Activated CD8-positive, alpha-beta T cell treated with anti-CD3 and anti-CD28 coated beads for 36 hours (primary cell): ENCODE results near the gene COL5A3. TPM values are rescaled to one million over a fixed set of nuclear protein-coding genes. Genes with fewer than 3 reads are reported as not detected.

ENCODE experiments used
- ATAC-seq: fragments of 200-7000 bp; cut with Tn5 transposase; one replicate; pipeline ENCODE4 v1.10.0; 2021; ENCODE audit warnings: mild to moderate bottlenecking, moderate library complexity
- CTCF ChIA-PET: fragments of 350-600 bp; sonication (Branson Sonifier 250); formaldehyde crosslinking; loops from one replicate; lab custom pipeline; 2021; ENCODE audit warnings: antibody characterized with exemption; lab: Charles Lee
- POLR2A ChIA-PET: fragments of 350-600 bp; sonication (Branson Sonifier 250); formaldehyde crosslinking; loops from one replicate; lab custom pipeline; 2021; ENCODE audit warnings: antibody characterized with exemption; lab: Charles Lee
- DNase-seq: peaks from one replicate; pipeline ENCODE4 v3.0.0-alpha.2; 2020
- H3K27ac Mint-ChIP-seq: one replicate; pipeline ENCODE4 v1.8.0; 2021; ENCODE audit warnings: mild to moderate bottlenecking, mixed read lengths
- H3K27me3 Mint-ChIP-seq: one replicate; pipeline ENCODE4 v1.8.0; 2021; ENCODE audit warnings: mixed read lengths
- H3K36me3 Mint-ChIP-seq: one replicate; pipeline ENCODE4 v1.8.0; 2021; ENCODE audit warnings: low read depth, mixed read lengths
- H3K4me1 Mint-ChIP-seq: one replicate; pipeline ENCODE4 v1.8.0; 2021; ENCODE audit warnings: low read depth, mixed read lengths
- H3K4me3 Mint-ChIP-seq: one replicate; pipeline ENCODE4 v1.8.0; 2021; ENCODE audit warnings: mild to moderate bottlenecking, moderate library complexity, mixed read lengths
- H3K9me3 Mint-ChIP-seq: one replicate; pipeline ENCODE4 v1.8.0; 2021; ENCODE audit warnings: mixed read lengths
- CTCF ChIP-seq: fragments of 200-600 bp; IDR thresholded peaks from one replicate; pipeline ENCODE4 v1.8.0; 2022; ENCODE audit warnings: antibody characterized with exemption, mild to moderate bottlenecking
- intact Hi-C: fragments of 100-400 bp; cut with micrococcal nuclease; formaldehyde crosslinking; loops from one replicate; pipeline ENCODE4 v1.10.0; 2022
- total RNA-seq, 2 experiments: library from RNA; stranded (reverse); gene quantifications; one replicate each; pipeline ENCODE4 v1.2.3, GENCODE V29; 2021

Gene COL5A3
- total RNA-seq, 2 experiments from 2014 or later, result 2.7 to 2.8 TPM

DNA sequence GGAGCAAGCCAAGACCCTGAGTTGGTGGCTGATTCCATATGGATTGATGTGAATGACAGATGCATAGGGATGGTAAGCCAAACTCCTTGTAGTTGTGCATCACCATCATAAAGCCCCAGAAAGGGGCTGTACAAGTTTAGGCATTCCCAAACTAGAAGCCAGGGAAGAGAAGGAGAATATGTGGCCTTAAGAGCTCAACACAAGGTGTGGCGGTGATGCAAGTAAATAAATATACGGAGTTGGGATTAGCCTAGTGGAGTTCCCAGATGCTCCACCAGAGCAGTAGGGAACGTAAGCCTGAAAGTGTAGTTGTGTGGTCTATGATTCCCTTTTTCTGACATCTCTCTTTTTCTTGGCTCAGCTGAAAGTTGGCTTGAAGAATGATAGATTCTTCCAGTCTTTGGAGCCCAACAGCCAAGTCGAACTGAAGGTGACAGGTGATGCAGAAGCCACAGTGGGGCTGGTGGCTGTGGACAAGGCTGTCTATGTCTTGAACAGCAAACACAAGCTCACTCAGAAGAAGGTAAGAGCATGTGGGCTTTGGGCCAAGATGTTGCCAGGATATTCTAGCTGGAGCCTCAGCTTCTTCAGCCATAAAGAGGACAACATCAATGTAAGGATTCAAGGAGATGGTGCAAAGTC, 33.1 kb upstream of the COL5A3 start:
- ATAC-seq (no peak), DNase-seq (no peak)
- ChIA-PET CTCF (interaction anchor here (0.7 to 2.9 kb wide), 3 partner anchors 16 to 112 kb away, joined by 3 to 10 read pairs (median 4); no protein-coding TSS in a partner anchor), POLR2A (no interaction called here)
- Mint-ChIP-seq H3K27ac (no peak overlapping the region), H3K9me3 (peaks cover 18% of the 10 kb centered on the region), H3K36me3 (no peaks in the 10 kb centered on the region), H3K4me1 (no peaks in the 10 kb centered on the region), H3K27me3 (peaks cover 21% of the 10 kb centered on the region), H3K4me3 (no peak overlapping the region)
- intact Hi-C loops, result no loop called here
- no peak for TF ChIP-seq CTCF

- intact Hi-C loops, result no loop called here
- Mint-ChIP-seq H3K27me3 (peaks cover 14% of the 10 kb centered on the region), H3K4me3 (no peak overlapping the region), H3K36me3 (no peaks in the 10 kb centered on the region), H3K9me3 (peaks cover 6% of the 10 kb centered on the region), H3K4me1 (no peaks in the 10 kb centered on the region), H3K27ac (no peak overlapping the region)
- DNase-seq (no peak), ATAC-seq (no peak)
- ChIA-PET POLR2A (no interaction called here), CTCF (interaction anchor here (2.5 kb wide), 1 partner anchor 10 kb away, joined by 10 read pairs; no protein-coding TSS in a partner anchor)
- no peak for TF ChIP-seq CTCF
Measured at GRCh38 chr19:10037809-10038208, 27.5 kb upstream of the COL5A3 start.

DNA sequence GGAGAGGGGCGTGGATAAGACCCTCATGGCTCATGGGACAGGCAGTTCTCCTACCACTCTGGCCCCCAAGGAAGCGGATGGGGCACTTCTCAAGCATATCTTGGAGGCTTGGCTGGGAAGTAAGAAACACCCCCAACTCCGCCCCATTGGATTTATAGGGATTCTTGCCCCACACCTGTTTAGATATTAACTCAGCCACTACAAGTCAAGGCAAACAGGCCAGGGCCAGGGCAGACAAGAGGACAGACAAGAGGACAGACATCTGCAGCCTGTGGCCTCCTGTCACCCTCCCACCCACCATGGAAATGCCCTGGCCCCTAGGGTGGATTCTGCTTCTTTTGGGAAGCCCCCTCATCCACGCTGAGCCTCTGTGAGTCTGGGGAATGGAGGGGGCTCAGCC, 27.1 kb upstream of the COL5A3 start:
- intact Hi-C loops, result no loop called here
- CTCF ChIA-PET, result interaction anchor here (2.5 kb wide), 1 partner anchor 10 kb away, joined by 10 read pairs; no protein-coding TSS in a partner anchor
- no peaks in the 10 kb centered on the region for H3K36me3 Mint-ChIP-seq
- POLR2A ChIA-PET, result no interaction called here
- TF ChIP-seq CTCF, result no peak
- peaks cover 3% of the 10 kb centered on the region for H3K9me3 Mint-ChIP-seq
- no peak for ATAC-seq
- H3K27ac Mint-ChIP-seq, result no peak overlapping the region
- H3K4me3 Mint-ChIP-seq, result no peak overlapping the region
- no peak for DNase-seq
- H3K27me3 Mint-ChIP-seq, result peaks cover 16% of the 10 kb centered on the region
- H3K4me1 Mint-ChIP-seq, result no peaks in the 10 kb centered on the region

DNA sequence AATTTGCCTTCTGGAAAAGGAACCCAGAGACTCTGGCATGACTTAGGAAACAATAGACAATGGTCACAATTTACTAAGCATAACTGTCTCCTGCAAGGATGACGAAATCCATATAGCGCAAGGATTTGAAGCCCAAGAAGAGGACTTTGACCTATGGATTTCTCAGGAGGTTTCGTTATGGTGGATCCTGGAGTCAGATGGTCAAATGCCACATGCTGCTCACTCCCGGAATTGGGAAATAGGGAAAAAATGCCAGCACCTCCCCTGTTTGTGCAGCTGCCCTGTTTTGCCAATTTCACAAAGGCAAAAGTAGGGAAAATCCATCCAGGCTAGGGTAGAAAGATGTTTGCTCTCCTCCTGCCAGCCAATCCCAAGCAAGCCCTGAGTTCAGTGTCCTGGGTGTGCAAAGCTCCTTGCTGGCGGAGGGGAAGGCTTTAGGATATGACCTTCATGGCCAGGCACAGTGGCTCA, 26.3 kb upstream of the COL5A3 start:
- Mint-ChIP-seq H3K4me1 (no peaks in the 10 kb centered on the region), H3K4me3 (no peak overlapping the region), H3K36me3 (no peaks in the 10 kb centered on the region), H3K27ac (no peak overlapping the region), H3K27me3 (peaks cover 19% of the 10 kb centered on the region), H3K9me3 (no peaks in the 10 kb centered on the region)
- POLR2A ChIA-PET, result no interaction called here
- no peak for ATAC-seq
- no peak for DNase-seq
- intact Hi-C loops, result no loop called here
- no peak for TF ChIP-seq CTCF
- CTCF ChIA-PET, result interaction anchor here (2.5 kb wide), 1 partner anchor 9 kb away, joined by 10 read pairs; no protein-coding TSS in a partner anchor

- H3K36me3 Mint-ChIP-seq, result no peaks in the 10 kb centered on the region
- no peaks in the 10 kb centered on the region for H3K9me3 Mint-ChIP-seq
- ChIA-PET POLR2A (interaction anchor here (0.6 kb wide), 1 partner anchor 180 kb away, joined by 3 read pairs; no protein-coding TSS in a partner anchor), CTCF (no interaction called here)
- intact Hi-C loops, result no loop called here
- H3K4me1 Mint-ChIP-seq, result no peaks in the 10 kb centered on the region
- H3K4me3 Mint-ChIP-seq, result no peak overlapping the region
- DNase-seq (no peak), ATAC-seq (no peak)
- peaks cover 18% of the 10 kb centered on the region for H3K27me3 Mint-ChIP-seq
- no peak overlapping the region for H3K27ac Mint-ChIP-seq
- no peak for TF ChIP-seq CTCF
Measured at GRCh38 chr19:10033614-10034013, 23.3 kb upstream of the COL5A3 start.
